NCI-H1436 (cell line): ENCODE measurements around the gene COLEC11.
"Not testable (repeated sequence)": the region's sequence is repeated elsewhere in the genome, so short reads cannot be mapped to it uniquely, and the experiment has no call there.

ENCODE experiments used
- DNase-seq: peaks from one replicate; lab custom pipeline; 2025; lab: John Stamatoyannopoulos, UW

The COLEC11 gene

GRCh38 chr2:3606028-3606369 lies 11.1 kb downstream of the COLEC11 start:
- DNase-seq, result no peak

- no peak for DNase-seq
These were observed 11.7 kb downstream of the COLEC11 start for GRCh38 chr2:3606370-3607201.

GRCh38 chr2:3608373-3609278 lies 13.7 kb downstream of the COLEC11 start:
- DNase-seq, result peak; percentile 18

GRCh38 chr2:3609279-3609673 lies 14.4 kb downstream of the COLEC11 start:
- peak; percentile 70 for DNase-seq

- no peak for DNase-seq
These were observed 15.5 kb downstream of the COLEC11 start for GRCh38 chr2:3610415-3610814.

GRCh38 chr2:3610881-3611505 lies 16.1 kb downstream of the COLEC11 start:
- DNase-seq, result no peak

- DNase-seq, result no peak
These were observed 16.7 kb downstream of the COLEC11 start for GRCh38 chr2:3611589-3611988.

GRCh38 chr2:3612639-3613523 lies 18.0 kb downstream of the COLEC11 start:
- no peak for DNase-seq

- DNase-seq, result no peak
These were observed 18.6 kb downstream of the COLEC11 start for GRCh38 chr2:3613524-3613905.

- not testable (repeated sequence) for DNase-seq
These were observed 19.8 kb downstream of the COLEC11 start for GRCh38 chr2:3614743-3615142.

GRCh38 chr2:3615541-3616200 lies 20.8 kb downstream of the COLEC11 start:
- DNase-seq, result not testable (repeated sequence)

- not testable (repeated sequence) for DNase-seq
These were observed 21.7 kb downstream of the COLEC11 start for GRCh38 chr2:3616435-3617197.

GRCh38 chr2:3617198-3617890 lies 22.4 kb downstream of the COLEC11 start:
- no peak for DNase-seq

- DNase-seq, result no peak
These were observed 23.5 kb downstream of the COLEC11 start for GRCh38 chr2:3618367-3618766.

- DNase-seq, result no peak
These were observed 24.1 kb downstream of the COLEC11 start for GRCh38 chr2:3619033-3619432.

GRCh38 chr2:3619661-3620060 lies 24.7 kb downstream of the COLEC11 start:
- not testable (repeated sequence) for DNase-seq

- no peak for DNase-seq
These were observed 25.9 kb downstream of the COLEC11 start for GRCh38 chr2:3620834-3621233.

GRCh38 chr2:3622967-3623366 lies 28.1 kb downstream of the COLEC11 start:
- DNase-seq, result no peak

- DNase-seq, result no peak
These were observed 29.3 kb downstream of the COLEC11 start for GRCh38 chr2:3624059-3624794.
